Naive B cell (primary cell): ENCODE measurements around the gene THAP8. TPM values are rescaled to one million over a fixed set of nuclear protein-coding genes. Genes with fewer than 3 reads are reported as not detected.
A peak's percentile ranks its signal among the peaks of the same experiment; 100 is the strongest.

Source experiments
- ATAC-seq, 2 donors: fragments of 150-1000 bp; cut with Tn5 transposase; 2 replicates each; pipeline ENCODE4 v1.10.0; 2021; ENCODE audit warnings: low read depth in 2 of 2, mild to moderate bottlenecking in 2 of 2, moderate library complexity in 2 of 2
- DNase-seq: peaks from one replicate; pipeline ENCODE4 v3.0.0; 2022
- H3K27ac Mint-ChIP-seq, 6 donors: one replicate each; pipeline ENCODE4 v1.8.0; 2020 to 2022; ENCODE audit warnings: mild to moderate bottlenecking in 6 of 6, mixed read lengths in 6 of 6, moderate library complexity in 5 of 6, inconsistent platforms in 2 of 6
- H3K27me3 Mint-ChIP-seq, 3 donors: one replicate each; pipeline ENCODE4 v1.8.0; 2021 to 2022; ENCODE audit warnings: mixed read lengths in 3 of 3, mild to moderate bottlenecking in 1 of 3
- H3K36me3 Mint-ChIP-seq, 2 donors: one replicate each; pipeline ENCODE4 v1.8.0; 2020 to 2022; ENCODE audit warnings: mixed read lengths in 2 of 2, inconsistent platforms in 1 of 2, mild to moderate bottlenecking in 1 of 2
- H3K4me1 Mint-ChIP-seq, 3 donors: one replicate each; pipeline ENCODE4 v1.8.0; 2020 to 2022; ENCODE audit warnings: mixed read lengths in 3 of 3, inconsistent platforms in 1 of 3, mild to moderate bottlenecking in 1 of 3, moderate library complexity in 1 of 3
- H3K4me3 Mint-ChIP-seq, 8 donors: one replicate each; pipeline ENCODE4 v1.8.0; 2020 to 2022; ENCODE audit warnings: mild to moderate bottlenecking in 8 of 8, mixed read lengths in 8 of 8, moderate library complexity in 8 of 8, inconsistent platforms in 2 of 8
- H3K9me3 Mint-ChIP-seq, 7 donors: one replicate each; pipeline ENCODE4 v1.8.0; 2020 to 2022; ENCODE audit warnings: mixed read lengths in 7 of 7, mild to moderate bottlenecking in 5 of 7, inconsistent platforms in 2 of 7, moderate library complexity in 1 of 7
- polyA plus RNA-seq, 6 donors: library from polyadenylated mRNA; unstranded; fragments of 300-500 nt; fragmentation: Illumina TruSeq; gene quantifications; one replicate each; pipeline ENCODE4 v1.2.3, GENCODE V29; 2021; ENCODE audit warnings: low read depth in 6 of 6

The THAP8 gene
- polyA plus RNA-seq, 6 donors from 2014 or later = 1.4 to 7.3 (median 3.6) TPM

GRCh38 chr19:36009633-36010379 is 44.3 kb downstream of the THAP8 start:
- no peaks in the 10 kb centered on the region for H3K9me3 Mint-ChIP-seq
- peaks cover 32 to 41% (median 33%) of the 10 kb centered on the region in 3 donors for H3K4me1 Mint-ChIP-seq
- H3K27ac Mint-ChIP-seq = peak overlapping the region in 1 of 6 donors; percentile 57
- H3K4me3 Mint-ChIP-seq = peak overlapping the region; percentile 27 to 79 (median 60)
- H3K36me3 Mint-ChIP-seq = no peaks in the 10 kb centered on the region
- ATAC-seq (no peak), DNase-seq (no peak)
- H3K27me3 Mint-ChIP-seq = peaks cover 0 to 17% (median 10%) of the 10 kb centered on the region in 3 donors

GRCh38 chr19:36009220-36009619 is 44.9 kb downstream of the THAP8 start:
- ATAC-seq = no peak
- H3K27ac Mint-ChIP-seq = no peak overlapping the region
- DNase-seq = no peak

GRCh38 chr19:36008336-36008978 is 45.6 kb downstream of the THAP8 start, which contains the start of gene SYNE4:
SYNE4 (minus strand) TSS chr19:36008813; CDS start chr19:36008681, 132 bp downstream.
- peaks cover 0 to 17% (median 10%) of the 10 kb centered on the region in 3 donors for H3K27me3 Mint-ChIP-seq
- no peaks in the 10 kb centered on the region for H3K36me3 Mint-ChIP-seq
- ATAC-seq (no peak), DNase-seq (no peak)
- H3K4me1 Mint-ChIP-seq = peaks cover 19 to 27% (median 20%) of the 10 kb centered on the region in 3 donors
- peak within 1 kb of the TSS in 5 of 6 donors; percentile 2 to 86 (median 57) for H3K27ac Mint-ChIP-seq
- peak within 1 kb of the TSS; percentile 40 to 79 (median 68) for H3K4me3 Mint-ChIP-seq
- no peaks in the 10 kb centered on the region for H3K9me3 Mint-ChIP-seq

More at GRCh38 chr19:36009220-36009619, 44.9 kb downstream of the THAP8 start:
- no peaks in the 10 kb centered on the region for H3K9me3 Mint-ChIP-seq
- H3K36me3 Mint-ChIP-seq = no peaks in the 10 kb centered on the region
- peak overlapping the region in 7 of 8 donors; percentile 27 to 79 (median 65) for H3K4me3 Mint-ChIP-seq
- H3K4me1 Mint-ChIP-seq = peaks cover 26 to 35% (median 28%) of the 10 kb centered on the region in 3 donors
- peaks cover 0 to 17% (median 10%) of the 10 kb centered on the region in 3 donors for H3K27me3 Mint-ChIP-seq

GRCh38 chr19:36006955-36007354 is 47.1 kb downstream of the THAP8 start:
- Mint-ChIP-seq H3K27ac (peak overlapping the region in 1 of 6 donors; percentile 52), H3K4me3 (peak overlapping the region in 1 of 8 donors; percentile 30), H3K27me3 (peaks cover 0 to 17% (median 10%) of the 10 kb centered on the region in 3 donors), H3K4me1 (peaks cover 14 to 21% (median 16%) of the 10 kb centered on the region in 3 donors), H3K9me3 (no peaks in the 10 kb centered on the region), H3K36me3 (no peaks in the 10 kb centered on the region)
- DNase-seq = no peak
- ATAC-seq = no peak

- Mint-ChIP-seq H3K4me1 (peaks cover 12% of the 10 kb centered on the region in 3 donors), H3K27me3 (peaks cover 0 to 3% (median 0%) of the 10 kb centered on the region in 3 donors), H3K27ac (peak overlapping the region in 1 of 6 donors; percentile 78), H3K9me3 (no peaks in the 10 kb centered on the region), H3K4me3 (no peak overlapping the region), H3K36me3 (no peaks in the 10 kb centered on the region)
- ATAC-seq = no peak
- no peak for DNase-seq
These were observed 50.8 kb downstream of the THAP8 start for GRCh38 chr19:36003284-36003683.

- ATAC-seq (no peak), DNase-seq (no peak)
- H3K27ac Mint-ChIP-seq = peak overlapping the region in 1 of 6 donors; percentile 12
- no peaks in the 10 kb centered on the region for H3K27me3 Mint-ChIP-seq
- H3K4me3 Mint-ChIP-seq = no peak overlapping the region
- no peaks in the 10 kb centered on the region for H3K9me3 Mint-ChIP-seq
- H3K4me1 Mint-ChIP-seq = peaks cover 22 to 25% (median 24%) of the 10 kb centered on the region in 3 donors
- peaks cover 0 to 4% of the 10 kb centered on the region in 2 donors for H3K36me3 Mint-ChIP-seq
These were observed 52.5 kb downstream of the THAP8 start for GRCh38 chr19:36001605-36002004.

- Mint-ChIP-seq H3K9me3 (no peaks in the 10 kb centered on the region), H3K4me1 (peaks cover 33 to 47% (median 42%) of the 10 kb centered on the region in 3 donors), H3K4me3 (peak overlapping the region; percentile 29 to 98 (median 90)), H3K36me3 (peaks cover 0 to 4% of the 10 kb centered on the region in 2 donors), H3K27ac (peak overlapping the region in 3 of 6 donors; percentile 56 to 93 (median 56)), H3K27me3 (no peaks in the 10 kb centered on the region)
- no peak for DNase-seq
- no peak for ATAC-seq
These were observed 57.3 kb downstream of the THAP8 start for GRCh38 chr19:35996777-35997176.

- H3K27me3 Mint-ChIP-seq = no peaks in the 10 kb centered on the region
- peaks cover 29 to 41% (median 39%) of the 10 kb centered on the region in 3 donors for H3K4me1 Mint-ChIP-seq
- peaks cover 0 to 4% of the 10 kb centered on the region in 2 donors for H3K36me3 Mint-ChIP-seq
- ATAC-seq = peak; percentile 90 to 91
- peak; percentile 89 for DNase-seq
- no peaks in the 10 kb centered on the region for H3K9me3 Mint-ChIP-seq
- H3K4me3 Mint-ChIP-seq = peak within 1 kb of the TSS; percentile 88 to 98 (median 96)
- H3K27ac Mint-ChIP-seq = peak within 1 kb of the TSS; percentile 93 to 98 (median 96)
These were observed 58.8 kb downstream of the THAP8 start, which contains the start of gene SDHAF1 for GRCh38 chr19:35995048-35995993. SDHAF1 (plus strand) TSS chr19:35995188; CDS start chr19:35995275, 87 bp downstream.

GRCh38 chr19:35993923-35994598 is 60.0 kb downstream of the THAP8 start:
- no peak for ATAC-seq
- Mint-ChIP-seq H3K27me3 (no peaks in the 10 kb centered on the region), H3K27ac (peak overlapping the region in 4 of 6 donors; percentile 39 to 93 (median 70)), H3K4me1 (peaks cover 25 to 36% (median 34%) of the 10 kb centered on the region in 3 donors), H3K36me3 (peaks cover 0 to 4% of the 10 kb centered on the region in 2 donors), H3K9me3 (no peaks in the 10 kb centered on the region), H3K4me3 (peak overlapping the region; percentile 76 to 98 (median 94))
- peak; percentile 13 for DNase-seq

- peak overlapping the region in 5 of 8 donors; percentile 18 to 95 (median 82) for H3K4me3 Mint-ChIP-seq
These were observed 60.9 kb downstream of the THAP8 start for GRCh38 chr19:35992907-35993765.

GRCh38 chr19:35991731-35992450 is 62.2 kb downstream of the THAP8 start:
- ATAC-seq (no peak), DNase-seq (no peak)
- H3K4me3 Mint-ChIP-seq = peak overlapping the region in 2 of 8 donors; percentile 50 to 94
- no peaks in the 10 kb centered on the region for H3K36me3 Mint-ChIP-seq
- H3K27ac Mint-ChIP-seq = no peak overlapping the region
- H3K27me3 Mint-ChIP-seq = peaks cover 0 to under 1% (median 0%) of the 10 kb centered on the region in 3 donors
- H3K4me1 Mint-ChIP-seq = peaks cover 19 to 29% (median 28%) of the 10 kb centered on the region in 3 donors
- H3K9me3 Mint-ChIP-seq = no peaks in the 10 kb centered on the region

More at GRCh38 chr19:35992907-35993765, 60.9 kb downstream of the THAP8 start:
- Mint-ChIP-seq H3K9me3 (no peaks in the 10 kb centered on the region), H3K27me3 (no peaks in the 10 kb centered on the region), H3K27ac (peak overlapping the region in 2 of 6 donors; percentile 29 to 36), H3K4me1 (peaks cover 25 to 35% (median 32%) of the 10 kb centered on the region in 3 donors), H3K36me3 (peaks cover 0 to 4% of the 10 kb centered on the region in 2 donors)
- DNase-seq = no peak
- no peak for ATAC-seq
